C4-2B (cell line): ENCODE measurements around the gene ASNSD1.

Source experiments
- CTCF ChIP-seq: fragments of 450-650 bp; conservative IDR thresholded peaks from 2 replicates; pipeline ENCODE4 v1.5.1; 2017; ENCODE audit warnings: mild to moderate bottlenecking
- ZFX ChIP-seq: fragments of 450-650 bp; IDR thresholded peaks from 2 replicates; pipeline ENCODE4 v1.6.1; 2017

- TF ChIP-seq CTCF (no peak; the same call in 1 of the 2 replicates), ZFX (no peak)
Observed at GRCh38 chr2:189629531-189630453, 31.5 kb upstream of the ASNSD1 start.
